HEK293 (cell line): ENCODE results near the gene KCNA4.

Experiments
- CTCF ChIP-seq: fragments of 450-650 bp; formaldehyde crosslinking; IDR thresholded peaks from 2 replicates; pipeline ENCODE4 v1.5.1; 2016; ENCODE audit warnings: missing biosample characterization, missing genetic modification characterization
- MZF1 ChIP-seq: fragments of 450-650 bp; formaldehyde crosslinking; IDR thresholded peaks from 2 replicates; pipeline ENCODE4 v1.5.1; 2017; ENCODE audit warnings: missing biosample characterization, missing genetic modification characterization, borderline replicate concordance
- REST ChIP-seq: fragments of 450-650 bp; formaldehyde crosslinking; IDR thresholded peaks from 2 replicates; pipeline ENCODE4 v1.5.1; 2016; ENCODE audit warnings: missing biosample characterization, missing genetic modification characterization
- SALL2 ChIP-seq: fragments of 450-650 bp; formaldehyde crosslinking; IDR thresholded peaks from 2 replicates; pipeline ENCODE4 v1.5.0; 2017; ENCODE audit warnings: missing biosample characterization, mild to moderate bottlenecking, missing genetic modification characterization, borderline replicate concordance
- ZBTB7A ChIP-seq: fragments of 450-650 bp; formaldehyde crosslinking; IDR thresholded peaks from 2 replicates; pipeline ENCODE4 v1.5.1; 2016; ENCODE audit warnings: low read depth, missing biosample characterization, missing genetic modification characterization
- ZEB2 ChIP-seq: fragments of 450-650 bp; formaldehyde crosslinking; IDR thresholded peaks from 2 replicates; pipeline ENCODE4 v1.5.1; 2016; ENCODE audit warnings: missing biosample characterization, missing genetic modification characterization
- ZNF146 ChIP-seq: fragments of 450-650 bp; formaldehyde crosslinking; IDR thresholded peaks from 2 replicates; pipeline ENCODE4 v1.5.1; 2016; ENCODE audit warnings: missing biosample characterization, missing genetic modification characterization
- ZNF184 ChIP-seq: fragments of 450-650 bp; IDR thresholded peaks from 2 replicates; pipeline ENCODE4 v1.5.1; 2018; ENCODE audit warnings: missing biosample characterization, mild to moderate bottlenecking, missing genetic modification characterization
- ZNF394 ChIP-seq: fragments of 450-650 bp; formaldehyde crosslinking; IDR thresholded peaks from 2 replicates; pipeline ENCODE4 v1.5.1; 2016; ENCODE audit warnings: missing biosample characterization, missing genetic modification characterization, mild to moderate bottlenecking, moderate library complexity, borderline replicate concordance
- ZNF544 ChIP-seq: fragments of 450-650 bp; formaldehyde crosslinking; IDR thresholded peaks from 2 replicates; pipeline ENCODE4 v1.5.0; 2017; ENCODE audit warnings: missing biosample characterization, missing genetic modification characterization
- ZNF561 ChIP-seq: fragments of 450-650 bp; IDR thresholded peaks from 2 replicates; pipeline ENCODE4 v1.5.1; 2018; ENCODE audit warnings: missing biosample characterization, missing genetic modification characterization, borderline replicate concordance
- ZNF580 ChIP-seq: fragments of 450-650 bp; formaldehyde crosslinking; IDR thresholded peaks from 2 replicates; pipeline ENCODE4 v1.5.1; 2016; ENCODE audit warnings: missing biosample characterization, missing genetic modification characterization
- ZNF777 ChIP-seq: fragments of 450-650 bp; formaldehyde crosslinking; IDR thresholded peaks from 2 replicates; pipeline ENCODE4 v1.5.1; 2017; ENCODE audit warnings: missing biosample characterization, missing genetic modification characterization, borderline replicate concordance
- ZNF830 ChIP-seq: fragments of 450-650 bp; IDR thresholded peaks from 2 replicates; pipeline ENCODE4 v1.5.0; 2018; ENCODE audit warnings: missing biosample characterization, missing genetic modification characterization, low read depth, mild to moderate bottlenecking, moderate library complexity

GRCh38 chr11:30002157-30002785 is 14.6 kb downstream of the KCNA4 start:
- no peak for TF ChIP-seq CTCF (tag by site-specific recombination)
- no peak for TF ChIP-seq ZEB2
- TF ChIP-seq ZNF580: no peak
- TF ChIP-seq MZF1: no peak
- no peak for TF ChIP-seq REST
- no peak for TF ChIP-seq ZNF561 (tag by site-specific recombination)
- no peak for TF ChIP-seq ZNF146 (tag by site-specific recombination)
- TF ChIP-seq ZNF184 (tag by site-specific recombination): no peak
- TF ChIP-seq ZNF394 (tag by site-specific recombination): no peak
- TF ChIP-seq ZNF830: no peak
- no peak for TF ChIP-seq ZNF777 (tag by site-specific recombination)
- no peak for TF ChIP-seq ZNF544
- no peak for TF ChIP-seq SALL2 (tag by site-specific recombination)
- TF ChIP-seq ZBTB7A: no peak
